ENCODE data around the gene MYH6. TPM values are rescaled to one million over a fixed set of nuclear protein-coding genes. Genes with fewer than 3 reads are reported as not detected.

MYH6 gene
- total RNA-seq, 1 experiment from 2014 or later, result not detected

DNA sequence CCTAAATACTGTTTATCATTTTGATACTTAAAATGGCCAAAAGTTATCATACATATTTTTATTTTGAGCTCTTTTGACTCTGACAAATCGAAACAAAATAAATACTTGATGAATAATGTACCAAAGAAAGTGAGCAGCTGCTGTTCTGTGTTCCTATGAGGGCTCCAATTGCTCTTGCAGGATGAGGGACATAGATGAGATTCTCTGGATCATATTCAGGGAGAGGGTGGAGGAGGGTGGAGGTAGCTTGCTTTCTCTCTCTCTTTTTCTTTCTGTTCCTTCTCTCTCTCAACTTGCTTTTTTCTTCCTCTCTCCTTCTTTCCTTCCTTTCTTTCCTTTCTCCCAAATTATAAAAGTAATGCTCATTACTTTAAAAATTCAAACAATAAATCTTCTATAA is 36.2 kb upstream of the MYH6 start:
- no peaks in the 10 kb centered on the region for H3K27me3 ChIP-seq (replicated peaks; ENCODE audit: insufficient read depth, low read depth, low read length, poor library complexity)
- H3K9me3 ChIP-seq (ENCODE audit: low read depth, low read length, poor library complexity, severe bottlenecking), result no peaks in the 10 kb centered on the region
- H3K36me3 ChIP-seq (ENCODE audit: insufficient read depth, low read length, poor library complexity, severe bottlenecking), result no peaks in the 10 kb centered on the region
- intact Hi-C loops (cut with micrococcal nuclease; ENCODE audit: unreplicated experiment), result no loop called here
- H3K27ac ChIP-seq (ENCODE audit: low read depth, low read length, poor library complexity, severe bottlenecking), result no peak overlapping the region
- H3K4me3 ChIP-seq (ENCODE audit: low read depth, low read length, poor library complexity, severe bottlenecking), result no peak overlapping the region
- POLR2A ChIA-PET (ENCODE audit: low non-redundant PET), result no interaction called here
- no TSS peak for BruUV-seq (replicated peaks)
- TF ChIP-seq EZH2 (IDR thresholded peaks at IDR 0.05; ENCODE audit: borderline replicate concordance, low read depth, low read length, poor library complexity, severe bottlenecking), result no peak
- TF ChIP-seq, protein P1, sequence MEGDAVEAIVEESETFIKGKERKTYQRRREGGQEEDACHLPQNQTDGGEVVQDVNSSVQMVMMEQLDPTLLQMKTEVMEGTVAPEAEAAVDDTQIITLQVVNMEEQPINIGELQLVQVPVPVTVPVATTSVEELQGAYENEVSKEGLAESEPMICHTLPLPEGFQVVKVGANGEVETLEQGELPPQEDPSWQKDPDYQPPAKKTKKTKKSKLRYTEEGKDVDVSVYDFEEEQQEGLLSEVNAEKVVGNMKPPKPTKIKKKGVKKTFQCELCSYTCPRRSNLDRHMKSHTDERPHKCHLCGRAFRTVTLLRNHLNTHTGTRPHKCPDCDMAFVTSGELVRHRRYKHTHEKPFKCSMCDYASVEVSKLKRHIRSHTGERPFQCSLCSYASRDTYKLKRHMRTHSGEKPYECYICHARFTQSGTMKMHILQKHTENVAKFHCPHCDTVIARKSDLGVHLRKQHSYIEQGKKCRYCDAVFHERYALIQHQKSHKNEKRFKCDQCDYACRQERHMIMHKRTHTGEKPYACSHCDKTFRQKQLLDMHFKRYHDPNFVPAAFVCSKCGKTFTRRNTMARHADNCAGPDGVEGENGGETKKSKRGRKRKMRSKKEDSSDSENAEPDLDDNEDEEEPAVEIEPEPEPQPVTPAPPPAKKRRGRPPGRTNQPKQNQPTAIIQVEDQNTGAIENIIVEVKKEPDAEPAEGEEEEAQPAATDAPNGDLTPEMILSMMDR (conservative IDR thresholded peaks at IDR 0.05; ENCODE audit: low read depth, low read length), result no peak
- DNase-seq (ENCODE audit: low spot score), result no peak
- CTCF ChIA-PET, result no interaction called here
- H3K4me1 ChIP-seq (ENCODE audit: insufficient read depth, low read length, poor library complexity, severe bottlenecking), result no peaks in the 10 kb centered on the region

DNA sequence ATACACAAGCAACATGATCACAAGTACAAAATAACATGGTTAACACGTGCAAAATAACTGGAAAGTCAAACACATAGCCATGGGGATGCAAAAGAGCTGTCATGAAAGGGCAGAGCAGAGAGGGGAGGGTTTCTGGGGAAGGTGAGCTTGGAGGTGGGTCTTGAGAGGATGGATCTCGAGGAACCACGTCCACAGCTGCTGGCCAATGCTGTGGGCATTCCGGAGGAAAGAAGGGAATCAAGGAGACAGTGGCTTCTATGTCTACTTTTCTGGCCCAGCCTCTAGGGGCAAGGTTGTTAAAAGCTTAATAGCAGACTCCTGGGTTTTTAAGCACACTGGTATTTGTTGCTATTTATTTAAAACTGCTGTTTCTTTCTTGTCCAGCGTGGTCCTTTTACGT is 35.8 kb upstream of the MYH6 start:
- no peaks in the 10 kb centered on the region for H3K4me1 ChIP-seq (ENCODE audit: insufficient read depth, low read length, poor library complexity, severe bottlenecking)
- no peaks in the 10 kb centered on the region for H3K36me3 ChIP-seq (ENCODE audit: insufficient read depth, low read length, poor library complexity, severe bottlenecking)
- intact Hi-C loops (cut with micrococcal nuclease; ENCODE audit: unreplicated experiment), result no loop called here
- TF ChIP-seq, protein P1 (conservative IDR thresholded peaks at IDR 0.05; ENCODE audit: low read depth, low read length), result no peak
- no peak for TF ChIP-seq EZH2 (IDR thresholded peaks at IDR 0.05; ENCODE audit: borderline replicate concordance, low read depth, low read length, poor library complexity, severe bottlenecking)
- no peak overlapping the region for H3K4me3 ChIP-seq (ENCODE audit: low read depth, low read length, poor library complexity, severe bottlenecking)
- no peaks in the 10 kb centered on the region for H3K27me3 ChIP-seq (replicated peaks; ENCODE audit: insufficient read depth, low read depth, low read length, poor library complexity)
- no peaks in the 10 kb centered on the region for H3K9me3 ChIP-seq (ENCODE audit: low read depth, low read length, poor library complexity, severe bottlenecking)
- DNase-seq (ENCODE audit: low spot score), result no peak
- ChIA-PET POLR2A (ENCODE audit: low non-redundant PET) (no interaction called here), CTCF (no interaction called here)
- no peak overlapping the region for H3K27ac ChIP-seq (ENCODE audit: low read depth, low read length, poor library complexity, severe bottlenecking)
- no TSS peak for BruUV-seq (replicated peaks)

GRCh38 chr14:23443411-23443812 is 35.3 kb upstream of the MYH6 start:
- Histone ChIP-seq H3K4me3 (ENCODE audit: low read depth, low read length, poor library complexity, severe bottlenecking) (no peak overlapping the region), H3K36me3 (ENCODE audit: insufficient read depth, low read length, poor library complexity, severe bottlenecking) (no peaks in the 10 kb centered on the region), H3K27ac (ENCODE audit: low read depth, low read length, poor library complexity, severe bottlenecking) (no peak overlapping the region), H3K27me3 (replicated peaks; ENCODE audit: insufficient read depth, low read depth, low read length, poor library complexity) (no peaks in the 10 kb centered on the region), H3K9me3 (ENCODE audit: low read depth, low read length, poor library complexity, severe bottlenecking) (no peaks in the 10 kb centered on the region), H3K4me1 (ENCODE audit: insufficient read depth, low read length, poor library complexity, severe bottlenecking) (no peaks in the 10 kb centered on the region)
- intact Hi-C loops (cut with micrococcal nuclease; ENCODE audit: unreplicated experiment), result no loop called here
- CTCF ChIA-PET, result no interaction called here
- BruUV-seq (replicated peaks), result no TSS peak
- TF ChIP-seq EZH2 (IDR thresholded peaks at IDR 0.05; ENCODE audit: borderline replicate concordance, low read depth, low read length, poor library complexity, severe bottlenecking), result no peak
- TF ChIP-seq, protein P1 (conservative IDR thresholded peaks at IDR 0.05; ENCODE audit: low read depth, low read length), result no peak
- DNase-seq (ENCODE audit: low spot score), result no peak
- POLR2A ChIA-PET (ENCODE audit: low non-redundant PET), result no interaction called here

Data from A673 (cell line).